ENCODE measurements around the gene ABCA12. TPM values are rescaled to one million over a fixed set of nuclear protein-coding genes. Genes with fewer than 3 reads are reported as not detected.

ABCA12 gene
- total RNA-seq, 2 donors from 2014 or later: 0.07 TPM; not detected in 1

DNA sequence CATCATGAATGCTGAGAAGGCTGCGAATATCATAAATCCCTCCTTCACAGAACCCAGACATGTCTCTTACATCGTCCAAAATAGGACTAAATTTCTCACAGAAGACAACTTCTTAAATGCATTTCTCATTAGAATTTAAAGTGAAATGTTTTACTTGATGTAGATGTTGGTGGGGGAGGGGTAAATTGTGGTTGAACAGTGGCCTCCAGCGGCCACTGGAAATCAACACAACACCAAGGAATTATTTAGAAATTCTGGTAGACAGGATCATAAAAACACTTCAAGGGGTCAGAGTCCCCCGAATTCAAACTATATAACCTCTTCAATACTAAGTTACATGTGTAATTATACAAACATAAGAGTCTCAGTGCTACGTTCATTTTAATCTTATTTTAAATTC lies 135.9 kb downstream of the ABCA12 start:
- no peak overlapping the region for H3K4me3 ChIP-seq (ENCODE audit: low read length)
- TF ChIP-seq, protein P1, sequence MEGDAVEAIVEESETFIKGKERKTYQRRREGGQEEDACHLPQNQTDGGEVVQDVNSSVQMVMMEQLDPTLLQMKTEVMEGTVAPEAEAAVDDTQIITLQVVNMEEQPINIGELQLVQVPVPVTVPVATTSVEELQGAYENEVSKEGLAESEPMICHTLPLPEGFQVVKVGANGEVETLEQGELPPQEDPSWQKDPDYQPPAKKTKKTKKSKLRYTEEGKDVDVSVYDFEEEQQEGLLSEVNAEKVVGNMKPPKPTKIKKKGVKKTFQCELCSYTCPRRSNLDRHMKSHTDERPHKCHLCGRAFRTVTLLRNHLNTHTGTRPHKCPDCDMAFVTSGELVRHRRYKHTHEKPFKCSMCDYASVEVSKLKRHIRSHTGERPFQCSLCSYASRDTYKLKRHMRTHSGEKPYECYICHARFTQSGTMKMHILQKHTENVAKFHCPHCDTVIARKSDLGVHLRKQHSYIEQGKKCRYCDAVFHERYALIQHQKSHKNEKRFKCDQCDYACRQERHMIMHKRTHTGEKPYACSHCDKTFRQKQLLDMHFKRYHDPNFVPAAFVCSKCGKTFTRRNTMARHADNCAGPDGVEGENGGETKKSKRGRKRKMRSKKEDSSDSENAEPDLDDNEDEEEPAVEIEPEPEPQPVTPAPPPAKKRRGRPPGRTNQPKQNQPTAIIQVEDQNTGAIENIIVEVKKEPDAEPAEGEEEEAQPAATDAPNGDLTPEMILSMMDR (conservative IDR thresholded peaks at IDR 0.05): peak; percentile 83
- Mint-ChIP-seq H3K27ac (no peak overlapping the region), H3K9me3 (no peaks in the 10 kb centered on the region), H3K36me3 (ENCODE audit: low read depth) (no peaks in the 10 kb centered on the region), H3K4me1 (no peaks in the 10 kb centered on the region), H3K4me3 (no peak overlapping the region), H3K27me3 (ENCODE audit: insufficient read depth) (no peaks in the 10 kb centered on the region)
- 0 to 46% methylated on average over 1 to 4 of the region's 5 CpGs for WGBS, 2 experiments (ENCODE audit: insufficient coverage in 1 of 2, insufficient read length in 1 of 2)
- H3K36me3 ChIP-seq (ENCODE audit: control insufficient read depth, insufficient read depth, low read length): no peaks in the 10 kb centered on the region
- no peaks in the 10 kb centered on the region for H3K4me1 ChIP-seq (ENCODE audit: control insufficient read depth, insufficient read depth, low read length)
- DNase-seq: no peak
- no peak overlapping the region for H3K9ac ChIP-seq (ENCODE audit: extremely low read depth, low read length, poor library complexity, severe bottlenecking)
- no peaks in the 10 kb centered on the region for H3K9me3 ChIP-seq (ENCODE audit: control insufficient read depth, low read length)
- H3K27me3 ChIP-seq (ENCODE audit: control insufficient read depth, insufficient read depth, low read length, poor library complexity, severe bottlenecking): no peaks in the 10 kb centered on the region
- no peak overlapping the region for H3K27ac ChIP-seq (ENCODE audit: low read depth, low read length)

GRCh38 chr2:215000721-215001120 lies 137.7 kb downstream of the ABCA12 start:
- no peaks in the 10 kb centered on the region for H3K27me3 ChIP-seq (ENCODE audit: control insufficient read depth, insufficient read depth, low read length, poor library complexity, severe bottlenecking)
- TF ChIP-seq, protein P1 (conservative IDR thresholded peaks at IDR 0.05): no peak
- no peak overlapping the region for H3K9ac ChIP-seq (ENCODE audit: extremely low read depth, low read length, poor library complexity, severe bottlenecking)
- no peaks in the 10 kb centered on the region for H3K27me3 Mint-ChIP-seq (ENCODE audit: insufficient read depth)
- H3K4me3 Mint-ChIP-seq: no peak overlapping the region
- 96 to 100% methylated on average over 1 to 3 of the region's 3 CpGs for WGBS, 2 experiments (ENCODE audit: insufficient coverage in 1 of 2, insufficient read length in 1 of 2)
- no peak overlapping the region for H3K4me3 ChIP-seq (ENCODE audit: low read length)
- H3K27ac ChIP-seq (ENCODE audit: low read depth, low read length): no peak overlapping the region
- H3K4me1 Mint-ChIP-seq: no peaks in the 10 kb centered on the region
- no peaks in the 10 kb centered on the region for H3K36me3 ChIP-seq (ENCODE audit: control insufficient read depth, insufficient read depth, low read length)
- H3K9me3 ChIP-seq (ENCODE audit: control insufficient read depth, low read length): no peaks in the 10 kb centered on the region
- no peak for DNase-seq
- H3K9me3 Mint-ChIP-seq: no peaks in the 10 kb centered on the region
- H3K36me3 Mint-ChIP-seq (ENCODE audit: low read depth): no peaks in the 10 kb centered on the region
- H3K27ac Mint-ChIP-seq: no peak overlapping the region
- no peaks in the 10 kb centered on the region for H3K4me1 ChIP-seq (ENCODE audit: control insufficient read depth, insufficient read depth, low read length)

DNA sequence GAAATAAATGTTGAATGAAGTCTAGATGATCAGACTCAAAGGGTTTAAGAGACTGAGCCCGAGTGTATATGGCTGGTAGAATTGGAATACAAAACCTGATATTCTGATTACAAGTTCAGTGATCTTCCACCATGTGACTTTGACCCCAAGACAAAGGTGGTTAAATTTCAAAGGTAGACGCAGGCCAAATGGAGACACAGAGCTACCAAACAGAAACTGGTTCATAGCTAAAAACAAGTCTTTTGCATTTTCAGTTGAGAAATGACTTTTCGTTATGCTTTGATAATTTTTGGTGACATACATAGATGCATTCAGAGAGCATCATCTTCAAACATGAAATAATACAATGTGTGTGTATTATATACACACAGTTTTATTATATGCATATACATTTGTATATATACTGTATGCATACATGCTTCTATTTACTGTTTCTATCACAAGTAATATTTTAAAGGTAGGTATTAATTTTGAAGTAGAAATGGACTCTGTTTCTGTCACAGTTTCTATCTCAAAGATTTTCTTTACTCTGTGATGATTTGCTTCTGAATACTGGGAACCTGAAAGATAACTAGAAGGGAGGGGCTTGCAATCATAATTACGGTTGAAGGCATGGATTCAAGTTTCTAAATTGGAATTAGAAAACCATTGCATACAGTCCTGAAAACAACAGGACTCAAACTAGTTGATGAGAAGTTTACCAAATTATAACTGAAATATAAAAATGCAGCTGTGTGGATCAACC lies 142.3 kb downstream of the ABCA12 start:
- Histone ChIP-seq H3K4me1 (ENCODE audit: control insufficient read depth, insufficient read depth, low read length) (no peaks in the 10 kb centered on the region), H3K27me3 (ENCODE audit: control insufficient read depth, insufficient read depth, low read length, poor library complexity, severe bottlenecking) (no peaks in the 10 kb centered on the region), H3K4me3 (ENCODE audit: low read length) (no peak overlapping the region), H3K9me3 (ENCODE audit: control insufficient read depth, low read length) (no peaks in the 10 kb centered on the region), H3K9ac (ENCODE audit: extremely low read depth, low read length, poor library complexity, severe bottlenecking) (no peak overlapping the region), H3K27ac (ENCODE audit: low read depth, low read length) (no peak overlapping the region), H3K36me3 (ENCODE audit: control insufficient read depth, insufficient read depth, low read length) (no peaks in the 10 kb centered on the region)
- no peak for DNase-seq
- no peak overlapping the region for H3K4me3 Mint-ChIP-seq
- TF ChIP-seq, protein P1 (conservative IDR thresholded peaks at IDR 0.05): no peak
- WGBS, 2 experiments (ENCODE audit: insufficient coverage in 1 of 2, insufficient read length in 1 of 2): 94 to 100% methylated on average over 2 to 4 of the region's 4 CpGs
- H3K36me3 Mint-ChIP-seq (ENCODE audit: low read depth): no peaks in the 10 kb centered on the region
- H3K27ac Mint-ChIP-seq: no peak overlapping the region
- H3K27me3 Mint-ChIP-seq (ENCODE audit: insufficient read depth): no peaks in the 10 kb centered on the region
- no peaks in the 10 kb centered on the region for H3K9me3 Mint-ChIP-seq
- no peaks in the 10 kb centered on the region for H3K4me1 Mint-ChIP-seq

Data from endodermal cell (in vitro differentiated cells).